Measurements from ENCODE around the gene C8A. TPM values are rescaled to one million over a fixed set of nuclear protein-coding genes. Genes with fewer than 3 reads are reported as not detected.

The C8A gene
- not detected for total RNA-seq

GRCh38 chr1:56854521-56855099 lies at the start of gene C8A:
C8A (plus strand) TSS chr1:56854797; CDS start chr1:56854902, 105 bp downstream.
- DNase-seq (ENCODE audit: low spot score) (no peak), ATAC-seq (no peak)
- intact Hi-C loops (cut with DNase I) = no loop called here

- intact Hi-C loops (cut with DNase I) = no loop called here
- ATAC-seq (no peak), DNase-seq (ENCODE audit: low spot score) (no peak)
Observed at GRCh38 chr1:56806804-56807203, 47.8 kb upstream of the C8A start.

GRCh38 chr1:56808410-56808809 lies 46.2 kb upstream of the C8A start:
- intact Hi-C loops (cut with DNase I) = no loop called here
- ATAC-seq = no peak
- no peak for DNase-seq (ENCODE audit: low spot score)

- intact Hi-C loops (cut with DNase I) = no loop called here
- DNase-seq (ENCODE audit: low spot score) (no peak), ATAC-seq (no peak)
Observed at GRCh38 chr1:56811331-56811730, 43.3 kb upstream of the C8A start.

GRCh38 chr1:56814205-56814604 lies 40.4 kb upstream of the C8A start:
- intact Hi-C loops (cut with DNase I) = no loop called here
- no peak for ATAC-seq
- DNase-seq (ENCODE audit: low spot score) = no peak

GRCh38 chr1:56816264-56816663 lies 38.3 kb upstream of the C8A start:
- no peak for ATAC-seq
- intact Hi-C loops (cut with DNase I) = no loop called here

GRCh38 chr1:56816909-56817308 lies 37.7 kb upstream of the C8A start:
- intact Hi-C loops (cut with DNase I) = no loop called here
- DNase-seq (ENCODE audit: low spot score) = no peak
- ATAC-seq = no peak

More at GRCh38 chr1:56816264-56816663, 38.3 kb upstream of the C8A start:
- no peak for DNase-seq (ENCODE audit: low spot score)

GRCh38 chr1:56817716-56818463 lies 36.7 kb upstream of the C8A start:
- intact Hi-C loops (cut with DNase I) = no loop called here
- ATAC-seq (no peak), DNase-seq (ENCODE audit: low spot score) (no peak)

- ATAC-seq = no peak
- no peak for DNase-seq (ENCODE audit: low spot score)
- intact Hi-C loops (cut with DNase I) = no loop called here
Observed at GRCh38 chr1:56819387-56819899, 35.2 kb upstream of the C8A start, which contains the start of gene FYB2. FYB2 (minus strand) TSS chr1:56819404; CDS start chr1:56819290, 114 bp downstream.

GRCh38 chr1:56820755-56821461 lies 33.7 kb upstream of the C8A start:
- ATAC-seq (peak; percentile 76), DNase-seq (ENCODE audit: low spot score) (peak; percentile 87)
- intact Hi-C loops (cut with DNase I) = no loop called here

GRCh38 chr1:56821462-56821797 lies 33.2 kb upstream of the C8A start:
- intact Hi-C loops (cut with DNase I) = no loop called here
- ATAC-seq = no peak

GRCh38 chr1:56824271-56824670 lies 30.3 kb upstream of the C8A start:
- intact Hi-C loops (cut with DNase I) = no loop called here
- ATAC-seq = no peak
- DNase-seq (ENCODE audit: low spot score) = no peak

More at GRCh38 chr1:56821462-56821797, 33.2 kb upstream of the C8A start:
- DNase-seq (ENCODE audit: low spot score) = no peak

GRCh38 chr1:56824938-56825337 lies 29.7 kb upstream of the C8A start:
- intact Hi-C loops (cut with DNase I) = no loop called here
- DNase-seq (ENCODE audit: low spot score) (no peak), ATAC-seq (no peak)

GRCh38 chr1:56825436-56825835 lies 29.2 kb upstream of the C8A start:
- no peak for DNase-seq (ENCODE audit: low spot score)
- intact Hi-C loops (cut with DNase I) = no loop called here
- no peak for ATAC-seq

- DNase-seq (ENCODE audit: low spot score) (no peak), ATAC-seq (no peak)
- intact Hi-C loops (cut with DNase I) = no loop called here
Observed at GRCh38 chr1:56827711-56828110, 26.9 kb upstream of the C8A start.

- DNase-seq (ENCODE audit: low spot score) (no peak), ATAC-seq (no peak)
- intact Hi-C loops (cut with DNase I) = loop anchor here (10.0 kb wide), 1 partner anchor 1215 kb away; no protein-coding TSS in a partner anchor
Observed at GRCh38 chr1:56830052-56830451, 24.5 kb upstream of the C8A start.

GRCh38 chr1:56831871-56832693 lies 22.5 kb upstream of the C8A start:
- peak; percentile 57 for ATAC-seq
- intact Hi-C loops (cut with DNase I) = loop anchor here (10.0 kb wide), 1 partner anchor 1213 kb away; no protein-coding TSS in a partner anchor
- DNase-seq (ENCODE audit: low spot score) = peak; percentile 73

GRCh38 chr1:56833088-56833487 lies 21.5 kb upstream of the C8A start:
- intact Hi-C loops (cut with DNase I) = loop anchor here (10.0 kb wide), 1 partner anchor 1212 kb away; no protein-coding TSS in a partner anchor
- DNase-seq (ENCODE audit: low spot score) = no peak
- no peak for ATAC-seq

Measured in sciatic nerve (tissue), 2 donors.